ENCODE measurements around the gene PSME3. TPM values are rescaled to one million over a fixed set of nuclear protein-coding genes. Genes with fewer than 3 reads are reported as not detected.

PSME3 gene
- total RNA-seq, 1 experiment from 2014 or later = 222 TPM

DNA sequence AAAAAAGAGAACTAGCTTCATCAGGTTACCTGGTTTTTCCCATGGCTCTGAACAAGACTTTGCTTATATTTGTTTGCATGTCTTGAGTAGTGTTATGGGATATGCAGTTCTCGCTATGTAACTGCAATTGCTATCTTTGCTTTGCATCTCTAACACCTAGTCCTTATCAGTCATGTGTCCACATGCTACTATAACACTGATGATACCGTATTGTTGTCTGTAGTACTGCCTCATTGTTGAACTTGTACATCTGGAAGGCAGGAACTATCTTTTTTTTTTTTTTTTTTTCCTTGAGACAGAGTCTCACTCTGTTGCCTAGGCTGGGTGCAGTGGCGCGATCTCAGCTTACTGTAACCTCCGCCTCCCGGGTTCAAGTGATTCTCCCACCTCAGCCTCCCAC is 2.5 kb downstream of the PSME3 start:
- Histone ChIP-seq H3K23ac (ENCODE audit: insufficient read length, low read depth, low read length) (no peak overlapping the region), H2AK5ac (ENCODE audit: insufficient read length, low read length) (no peak overlapping the region), H4K20me1 (ENCODE audit: control insufficient read depth, insufficient read depth, insufficient read length) (no peaks in the 10 kb centered on the region), H3K56ac (ENCODE audit: insufficient read length, low read depth, low read length) (no peak overlapping the region), H2BK120ac (ENCODE audit: low read depth, low read length, poor library complexity, severe bottlenecking) (no peak overlapping the region), H3K27ac (ENCODE audit: insufficient read length, low read depth, low read length) (no peak overlapping the region), H2BK12ac (ENCODE audit: insufficient read length, low read depth, low read length) (no peak overlapping the region), H4K91ac (ENCODE audit: insufficient read length, low read depth, low read length) (no peak overlapping the region), H3K23me2 (ENCODE audit: insufficient read length, low read depth, low read length, poor library complexity, severe bottlenecking) (peaks cover 9% of the 10 kb centered on the region), H3K79me1 (ENCODE audit: insufficient read depth, low read depth, low read length, poor library complexity, severe bottlenecking) (peaks cover 3% of the 10 kb centered on the region), H3K18ac (ENCODE audit: insufficient read length, low read depth, low read length) (no peak overlapping the region), H3K14ac (ENCODE audit: insufficient read depth, low read length) (no peak overlapping the region), H3K79me2 (ENCODE audit: insufficient read depth, low read length) (peaks cover 5% of the 10 kb centered on the region; the same call in 1 of the 2 replicates), H3K4ac (ENCODE audit: low read depth, low read length) (no peak overlapping the region), H3K27me3 (ENCODE audit: insufficient read depth, low read length) (no peaks in the 10 kb centered on the region), H2BK15ac (ENCODE audit: low read depth, low read length) (no peak overlapping the region), H2BK20ac (ENCODE audit: low read depth, low read length, poor library complexity, severe bottlenecking) (no peak overlapping the region), H3K4me1 (ENCODE audit: insufficient read depth, low read length) (no peaks in the 10 kb centered on the region), H3K9me3 (ENCODE audit: control insufficient read depth, low read depth, low read length) (no peaks in the 10 kb centered on the region), H3T11ph (ENCODE audit: low read length) (no peak overlapping the region), H4K5ac (ENCODE audit: insufficient read length, low read depth, low read length) (no peak overlapping the region), H3K4me2 (ENCODE audit: insufficient read depth, insufficient read length, low read length) (no peak overlapping the region), H2BK5ac (ENCODE audit: insufficient read length, low read length) (no peak overlapping the region), H2AFZ (ENCODE audit: low read length) (no peak overlapping the region), H3K9ac (ENCODE audit: extremely low read depth, insufficient read length, low read length) (no peak overlapping the region), H4K8ac (replicated peaks; ENCODE audit: insufficient read length, low read depth, low read length) (no peak overlapping the region)
- Mint-ChIP-seq H3K9me3 (no peaks in the 10 kb centered on the region; a peak in 1 of 5 replicates), H3K4me3 (no peak overlapping the region), H3K4me1 (peaks cover 14 to 17% of the 10 kb centered on the region in 2 experiments), H3K36me3 (ENCODE audit: insufficient read depth in 1 of 3, low read depth in 3 of 3) (peaks cover 39 to 67% (median 58%) of the 10 kb centered on the region in 3 experiments), H3K27ac (no peak overlapping the region), H3K27me3 (ENCODE audit: low read depth) (no peaks in the 10 kb centered on the region; the same call in 1 of the 2 replicates)
- no peak for DNase-seq
- no CpG with 5 or more reads among the region's 6 CpGs for WGBS (ENCODE audit: extremely low coverage, insufficient read length, low lambda C conversion rate)
- TF ChIP-seq, protein P1, sequence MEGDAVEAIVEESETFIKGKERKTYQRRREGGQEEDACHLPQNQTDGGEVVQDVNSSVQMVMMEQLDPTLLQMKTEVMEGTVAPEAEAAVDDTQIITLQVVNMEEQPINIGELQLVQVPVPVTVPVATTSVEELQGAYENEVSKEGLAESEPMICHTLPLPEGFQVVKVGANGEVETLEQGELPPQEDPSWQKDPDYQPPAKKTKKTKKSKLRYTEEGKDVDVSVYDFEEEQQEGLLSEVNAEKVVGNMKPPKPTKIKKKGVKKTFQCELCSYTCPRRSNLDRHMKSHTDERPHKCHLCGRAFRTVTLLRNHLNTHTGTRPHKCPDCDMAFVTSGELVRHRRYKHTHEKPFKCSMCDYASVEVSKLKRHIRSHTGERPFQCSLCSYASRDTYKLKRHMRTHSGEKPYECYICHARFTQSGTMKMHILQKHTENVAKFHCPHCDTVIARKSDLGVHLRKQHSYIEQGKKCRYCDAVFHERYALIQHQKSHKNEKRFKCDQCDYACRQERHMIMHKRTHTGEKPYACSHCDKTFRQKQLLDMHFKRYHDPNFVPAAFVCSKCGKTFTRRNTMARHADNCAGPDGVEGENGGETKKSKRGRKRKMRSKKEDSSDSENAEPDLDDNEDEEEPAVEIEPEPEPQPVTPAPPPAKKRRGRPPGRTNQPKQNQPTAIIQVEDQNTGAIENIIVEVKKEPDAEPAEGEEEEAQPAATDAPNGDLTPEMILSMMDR (conservative IDR thresholded peaks at IDR 0.05) = no peak
